Left lung (tissue), 10 donors: ENCODE measurements around the gene CDKN2AIPNL. TPM values are rescaled to one million over a fixed set of nuclear protein-coding genes. Genes with fewer than 3 reads are reported as not detected.

Source experiments
- ATAC-seq: fragments of 200-7000 bp; cut with Tn5 transposase; one replicate; pipeline ENCODE4 v1.9.1; 2020; ENCODE audit warnings: moderate library complexity
- DNase-seq, 4 donors: peaks; one replicate each; pipeline ENCODE4 v3.0.0-alpha.2; 2013 to 2020
- H3K27ac ChIP-seq, 2 donors: fragments of 200-600 bp; sonication (generic) in 1 of 2; one replicate each; pipeline versions ENCODE4 v1.5.0 to v1.8.0; 2020 to 2021
- H3K27me3 ChIP-seq, 2 donors: fragments of 200-600 bp; sonication (generic) in 1 of 2; one replicate each; pipeline versions ENCODE4 v1.5.0 to v1.8.0; 2020 to 2021
- H3K36me3 ChIP-seq, 2 donors: fragments of 200-600 bp; sonication (generic) in 1 of 2; one replicate each; pipeline versions ENCODE4 v1.5.0 to v1.8.0; 2020 to 2021
- H3K4me1 ChIP-seq, 2 donors: fragments of 200-600 bp; one replicate each; pipeline ENCODE4 v1.8.0; 2021
- H3K4me3 ChIP-seq, 2 donors: fragments of 200-600 bp; sonication (generic) in 1 of 2; one replicate each; pipeline versions ENCODE4 v1.5.0 to v1.8.0; 2020 to 2021; ENCODE audit warnings: mild to moderate bottlenecking in 1 of 2
- H3K9me3 ChIP-seq, 2 donors: fragments of 200-600 bp; sonication (generic) in 1 of 2; one replicate each; pipeline versions ENCODE4 v1.5.0 to v1.8.0; 2020 to 2021
- intact Hi-C, 2 donors: fragments of 100-400 bp; cut with DNase I; formaldehyde crosslinking; loops; one replicate each; pipeline versions ENCODE4 v1.11.2 to v1.14.2; 2022
- polyA plus RNA-seq, 6 donors: library from polyadenylated mRNA; unstranded; fragments of 120-200 nt; gene quantifications; one replicate each; pipeline ENCODE4 v1.2.1, GENCODE V29; 2013; ENCODE audit not compliant: insufficient read length in 6 of 6
- total RNA-seq, 2 donors: library from RNA; stranded (reverse); fragmentation: NEBNext Ultra II Directional; extraction: Animal tissue kit (Norgen Biotek cat#: 25700); gene quantifications; one replicate each; pipeline ENCODE4 v1.2.1, GENCODE V29; 2021
- TF ChIP-seq, protein P1 (sequence below), 2 donors: fragments of 200-600 bp; sonication (generic) in 1 of 2; IDR thresholded peaks; one replicate each; pipeline versions ENCODE4 v1.5.0 to v1.8.0; 2021; ENCODE audit warnings: antibody characterized with exemption in 2 of 2
- donor health status: DM: no; HTN: yes; CAD: no.
- donor health status: DM: no; HTN: no; CAD: no.

CDKN2AIPNL gene
- total and polyA plus RNA-seq, 8 donors: 15.5 to 30.8 (median 26.6) TPM

DNA sequence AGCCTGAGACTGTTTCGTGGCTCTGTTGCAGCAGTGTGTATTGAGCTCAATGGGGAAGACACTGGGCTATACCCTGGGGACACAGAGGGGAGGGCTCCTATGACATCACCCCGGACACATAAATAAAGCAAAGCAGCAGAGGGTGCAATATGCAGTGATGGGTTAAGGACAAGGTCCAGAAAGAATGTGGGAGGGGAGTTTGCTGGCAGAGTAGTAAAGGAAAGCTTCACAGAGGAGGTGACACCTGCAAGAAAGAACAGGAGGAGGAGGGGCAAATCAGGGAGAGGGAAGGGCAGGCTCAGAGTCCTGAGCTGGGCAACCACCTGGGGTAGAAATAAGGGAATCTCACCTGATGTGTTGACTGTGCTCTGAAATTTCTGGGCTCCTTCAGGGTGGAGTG lies 35.3 kb upstream of the CDKN2AIPNL start:
- intact Hi-C loops: no loop called here
- H3K4me3 ChIP-seq: no peak overlapping the region
- peaks cover 0 to 2% of the 10 kb centered on the region in 2 donors for H3K4me1 ChIP-seq
- no peaks in the 10 kb centered on the region for H3K9me3 ChIP-seq
- TF ChIP-seq, protein P1, sequence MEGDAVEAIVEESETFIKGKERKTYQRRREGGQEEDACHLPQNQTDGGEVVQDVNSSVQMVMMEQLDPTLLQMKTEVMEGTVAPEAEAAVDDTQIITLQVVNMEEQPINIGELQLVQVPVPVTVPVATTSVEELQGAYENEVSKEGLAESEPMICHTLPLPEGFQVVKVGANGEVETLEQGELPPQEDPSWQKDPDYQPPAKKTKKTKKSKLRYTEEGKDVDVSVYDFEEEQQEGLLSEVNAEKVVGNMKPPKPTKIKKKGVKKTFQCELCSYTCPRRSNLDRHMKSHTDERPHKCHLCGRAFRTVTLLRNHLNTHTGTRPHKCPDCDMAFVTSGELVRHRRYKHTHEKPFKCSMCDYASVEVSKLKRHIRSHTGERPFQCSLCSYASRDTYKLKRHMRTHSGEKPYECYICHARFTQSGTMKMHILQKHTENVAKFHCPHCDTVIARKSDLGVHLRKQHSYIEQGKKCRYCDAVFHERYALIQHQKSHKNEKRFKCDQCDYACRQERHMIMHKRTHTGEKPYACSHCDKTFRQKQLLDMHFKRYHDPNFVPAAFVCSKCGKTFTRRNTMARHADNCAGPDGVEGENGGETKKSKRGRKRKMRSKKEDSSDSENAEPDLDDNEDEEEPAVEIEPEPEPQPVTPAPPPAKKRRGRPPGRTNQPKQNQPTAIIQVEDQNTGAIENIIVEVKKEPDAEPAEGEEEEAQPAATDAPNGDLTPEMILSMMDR (IDR thresholded peaks at IDR 0.05): no peak
- no peak for ATAC-seq
- no peaks in the 10 kb centered on the region for H3K27me3 ChIP-seq
- no peak for DNase-seq
- H3K36me3 ChIP-seq: no peaks in the 10 kb centered on the region
- no peak overlapping the region for H3K27ac ChIP-seq

DNA sequence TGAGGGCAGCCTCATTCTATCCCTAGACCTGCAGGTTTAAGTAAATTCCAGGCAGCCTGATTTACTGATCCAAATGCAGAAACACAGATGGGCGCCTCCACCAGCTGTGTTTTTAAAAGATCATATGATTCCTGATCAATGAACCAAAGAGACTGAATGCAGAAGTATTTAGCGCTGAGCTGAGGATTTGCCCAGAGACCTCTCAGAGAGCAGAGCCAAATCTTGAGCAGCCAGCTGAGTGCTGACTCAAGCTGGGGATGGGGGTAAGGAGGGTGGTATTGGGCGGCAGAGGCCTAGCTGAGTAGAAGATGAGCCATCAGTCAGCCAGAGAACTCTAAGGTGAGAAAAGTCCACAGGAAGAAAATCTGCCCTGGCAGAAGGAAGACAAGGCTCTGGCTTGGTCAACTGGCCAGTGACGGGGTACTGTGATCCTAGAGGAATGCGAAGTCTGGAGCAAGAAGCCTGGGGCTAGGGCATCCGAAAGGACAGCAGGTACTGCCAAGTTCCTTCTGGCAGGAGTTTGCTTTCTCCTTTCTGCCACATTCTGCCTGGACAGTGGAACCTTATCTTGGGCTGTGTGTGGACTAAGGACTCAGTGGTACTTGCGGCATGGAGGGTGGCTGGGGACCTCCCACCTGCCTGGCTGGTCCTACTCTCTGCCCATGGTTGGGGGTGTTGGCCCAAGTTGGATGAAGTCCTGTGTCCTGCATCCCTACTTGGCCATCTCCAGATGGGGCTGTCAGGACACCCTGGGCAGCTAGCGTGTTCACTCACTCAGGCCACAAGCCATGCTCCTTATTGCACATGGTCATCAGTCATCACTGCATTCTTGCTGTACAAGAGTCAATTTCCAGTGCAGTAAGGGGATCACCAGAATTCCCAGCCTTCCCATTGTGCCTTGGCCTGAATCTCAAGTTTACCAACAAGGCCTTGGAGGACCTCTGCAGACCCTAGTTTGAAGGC lies 34.5 kb upstream of the CDKN2AIPNL start:
- DNase-seq (peak in 1 of 4 donors; percentile 37), ATAC-seq (no peak)
- no peaks in the 10 kb centered on the region for H3K4me1 ChIP-seq
- H3K27ac ChIP-seq: no peak overlapping the region
- no peaks in the 10 kb centered on the region for H3K9me3 ChIP-seq
- H3K4me3 ChIP-seq: no peak overlapping the region
- H3K36me3 ChIP-seq: no peaks in the 10 kb centered on the region
- H3K27me3 ChIP-seq: no peaks in the 10 kb centered on the region
- TF ChIP-seq, protein P1 (IDR thresholded peaks at IDR 0.05): no peak
- intact Hi-C loops: no loop called here

DNA sequence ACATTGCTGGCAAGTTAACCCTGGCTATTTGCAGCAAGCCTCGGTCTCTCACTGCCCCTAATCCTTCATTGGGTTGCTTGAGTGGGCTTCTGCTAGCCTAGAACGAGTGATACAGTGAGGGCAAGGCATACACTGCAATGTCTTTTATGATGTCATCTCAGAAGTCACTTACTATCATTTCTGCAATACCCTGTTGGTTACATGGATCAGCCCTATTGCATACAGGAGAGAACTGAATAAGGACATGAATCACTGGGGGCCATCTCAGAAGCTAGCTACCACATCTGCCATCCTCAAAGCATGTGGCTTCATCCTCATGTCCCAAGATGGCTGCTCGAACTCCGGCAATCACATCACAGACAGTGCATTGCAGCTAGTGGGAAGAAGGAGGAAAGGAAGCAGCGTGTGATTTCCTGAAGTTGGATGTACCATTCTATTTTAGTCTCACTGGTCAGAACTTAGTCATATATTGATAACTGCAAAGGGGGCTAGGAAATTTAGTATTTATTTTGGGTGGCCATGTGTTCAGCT lies 33.3 kb upstream of the CDKN2AIPNL start:
- no peaks in the 10 kb centered on the region for H3K27me3 ChIP-seq
- intact Hi-C loops: no loop called here
- H3K4me1 ChIP-seq: peaks cover 0 to 5% of the 10 kb centered on the region in 2 donors
- no peaks in the 10 kb centered on the region for H3K36me3 ChIP-seq
- TF ChIP-seq, protein P1 (IDR thresholded peaks at IDR 0.05): no peak
- DNase-seq: no peak
- no peak overlapping the region for H3K27ac ChIP-seq
- H3K9me3 ChIP-seq: no peaks in the 10 kb centered on the region
- ATAC-seq: no peak
- H3K4me3 ChIP-seq: no peak overlapping the region

DNA sequence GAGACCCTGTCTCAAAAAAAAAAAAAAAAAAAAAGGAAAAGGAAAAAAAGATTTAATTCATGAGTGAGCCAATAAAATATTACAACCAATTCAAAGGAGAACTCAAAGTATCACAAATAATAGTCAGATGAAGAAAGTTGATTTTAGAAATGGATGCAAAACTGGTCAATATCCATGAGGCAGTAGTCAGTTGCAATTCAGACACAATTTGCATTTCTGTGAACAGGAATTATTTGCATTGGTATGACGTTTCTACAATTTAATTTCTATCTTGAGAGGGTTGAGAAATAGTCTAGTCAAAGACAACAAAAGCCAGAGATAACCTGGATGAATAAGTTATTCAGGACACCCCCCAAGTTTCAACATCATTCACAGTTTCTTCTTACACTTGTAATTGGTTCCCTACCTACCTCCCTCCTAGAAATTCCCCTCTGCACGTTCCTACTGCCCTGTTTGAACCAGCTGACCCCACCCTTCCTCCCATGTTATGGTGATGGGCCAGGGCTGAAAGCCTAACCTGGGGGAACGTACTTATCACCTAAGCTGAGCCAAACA lies 28.6 kb upstream of the CDKN2AIPNL start:
- TF ChIP-seq, protein P1 (IDR thresholded peaks at IDR 0.05): no peak
- DNase-seq (no peak), ATAC-seq (no peak)
- Histone ChIP-seq H3K9me3 (no peaks in the 10 kb centered on the region), H3K27me3 (no peaks in the 10 kb centered on the region), H3K27ac (no peak overlapping the region), H3K4me1 (peaks cover 32 to 44% of the 10 kb centered on the region in 2 donors), H3K36me3 (no peaks in the 10 kb centered on the region), H3K4me3 (no peak overlapping the region)
- intact Hi-C loops: no loop called here

DNA sequence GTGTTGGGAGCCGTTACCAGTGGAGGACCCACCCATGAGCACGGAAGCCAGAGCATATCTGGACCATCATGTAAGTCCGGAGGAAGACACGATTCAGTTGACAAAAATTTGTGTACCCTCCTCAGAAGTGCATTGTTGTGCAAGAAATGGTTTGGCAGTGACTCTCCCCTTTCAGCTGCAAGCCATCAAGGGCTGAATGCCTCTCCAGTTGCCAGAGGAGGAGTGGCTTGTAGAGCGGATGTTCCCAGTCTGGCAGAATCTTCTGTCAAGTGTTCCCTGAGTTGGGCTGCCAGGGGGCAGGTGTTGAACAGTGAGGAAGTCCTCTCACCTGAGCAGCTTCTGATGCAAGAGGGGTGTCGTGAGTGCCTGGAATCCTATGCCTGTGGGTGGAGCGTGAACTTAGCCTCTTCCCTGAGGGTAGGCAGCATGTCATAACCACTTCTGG lies 27.6 kb upstream of the CDKN2AIPNL start:
- intact Hi-C loops: no loop called here
- H3K4me1 ChIP-seq: peaks cover 32 to 44% of the 10 kb centered on the region in 2 donors
- peak; percentile 76 to 92 (median 87) for DNase-seq
- H3K9me3 ChIP-seq: no peaks in the 10 kb centered on the region
- H3K27me3 ChIP-seq: no peaks in the 10 kb centered on the region
- no peaks in the 10 kb centered on the region for H3K36me3 ChIP-seq
- TF ChIP-seq, protein P1 (IDR thresholded peaks at IDR 0.05): no peak
- peak; percentile 72 for ATAC-seq
- H3K27ac ChIP-seq: peak overlapping the region; percentile 48 to 88
- no peak overlapping the region for H3K4me3 ChIP-seq
